HepG2 (cell line): ENCODE results near the gene TBC1D14. TPM values are rescaled to one million over a fixed set of nuclear protein-coding genes. Genes with fewer than 3 reads are reported as not detected.
A peak's percentile ranks its signal among the peaks of the same experiment; 100 is the strongest.

Source experiments
- REPIN1 ChIP-seq: sonication (generic); formaldehyde crosslinking; IDR thresholded peaks from 2 replicates; pipeline ENCODE4 v1.8.0; 2022; ENCODE audit warnings: missing genetic modification reagents, low read depth, mild to moderate bottlenecking, borderline replicate concordance
- RFXANK ChIP-seq: IDR thresholded peaks from 2 replicates; pipeline ENCODE4 v1.6.1; 2016
- SOX5 ChIP-seq: IDR thresholded peaks from 2 replicates; pipeline ENCODE4 v1.6.1; 2016; ENCODE audit warnings: borderline replicate concordance
- ZNF619 ChIP-seq: sonication (generic); formaldehyde crosslinking; IDR thresholded peaks from 2 replicates; pipeline ENCODE4 v1.4.0; 2020; ENCODE audit warnings: mild to moderate bottlenecking, missing genetic modification reagents
- ZNF850 ChIP-seq: sonication (generic); formaldehyde crosslinking; conservative IDR thresholded peaks from 2 replicates; pipeline ENCODE4 v1.9.0; 2021; ENCODE audit warnings: mild to moderate bottlenecking, missing genetic modification reagents
- polyA plus RNA-seq, 8 experiments: library from polyadenylated mRNA; depleted of rRNA in 3 of 8; stranded (reverse) in 7 of 8; unstranded in 1 of 8; fragments of >200 nt; fragmentation: Illumina TruSeq in 4 of 8; extraction: Trizol in 4 of 8; gene quantifications; 2 replicates each; pipeline versions ENCODE4 v1.2.1 to v1.2.3, GENCODE V29; 2011 to 2016; ENCODE audit warnings: low read depth in 4 of 8, missing spikeins in 1 of 8, mixed read lengths in 1 of 8; ENCODE audit not compliant: insufficient read depth in 1 of 8
- total RNA-seq, 5 experiments: library from RNA; depleted of rRNA; stranded (reverse); fragments of >200 nt; fragmentation: Illumina TruSeq; extraction: Trizol; gene quantifications; 2 replicates each; pipeline ENCODE4 v1.2.3, GENCODE V29; 2016; ENCODE audit warnings: low read depth in 1 of 5
- TF ChIP-seq, protein P1 (sequence below): sonication (generic); formaldehyde crosslinking; IDR thresholded peaks from 2 replicates; pipeline ENCODE4 v1.4.0; 2020; ENCODE audit warnings: missing genetic modification reagents
- TF ChIP-seq, protein P2 (sequence below): sonication (generic); formaldehyde crosslinking; IDR thresholded peaks from 2 replicates; pipeline ENCODE4 v1.5.0; 2020; ENCODE audit warnings: mild to moderate bottlenecking, missing genetic modification reagents, borderline replicate concordance
- TF ChIP-seq, protein P3 (sequence below): sonication (generic); formaldehyde crosslinking; IDR thresholded peaks from 2 replicates; pipeline ENCODE4 v1.8.0; 2022; ENCODE audit warnings: mild to moderate bottlenecking, missing genetic modification reagents; ENCODE audit not compliant: insufficient replicate concordance
- TF ChIP-seq, protein P4 (sequence below): sonication (generic); formaldehyde crosslinking; IDR thresholded peaks from 2 replicates; pipeline ENCODE4 v1.4.0; 2020; ENCODE audit warnings: mild to moderate bottlenecking, missing genetic modification reagents
- TF ChIP-seq, protein P5 (sequence below): sonication (generic); formaldehyde crosslinking; IDR thresholded peaks from 2 replicates; pipeline ENCODE4 v1.9.0; 2021; ENCODE audit warnings: missing genetic modification reagents, borderline replicate concordance

TBC1D14 gene
- total and polyA plus RNA-seq, 2 of the 13 experiments (the other 11 are each of a cell fraction or from before 2014, with no cell fraction given): 29.5 to 46.5 TPM

DNA sequence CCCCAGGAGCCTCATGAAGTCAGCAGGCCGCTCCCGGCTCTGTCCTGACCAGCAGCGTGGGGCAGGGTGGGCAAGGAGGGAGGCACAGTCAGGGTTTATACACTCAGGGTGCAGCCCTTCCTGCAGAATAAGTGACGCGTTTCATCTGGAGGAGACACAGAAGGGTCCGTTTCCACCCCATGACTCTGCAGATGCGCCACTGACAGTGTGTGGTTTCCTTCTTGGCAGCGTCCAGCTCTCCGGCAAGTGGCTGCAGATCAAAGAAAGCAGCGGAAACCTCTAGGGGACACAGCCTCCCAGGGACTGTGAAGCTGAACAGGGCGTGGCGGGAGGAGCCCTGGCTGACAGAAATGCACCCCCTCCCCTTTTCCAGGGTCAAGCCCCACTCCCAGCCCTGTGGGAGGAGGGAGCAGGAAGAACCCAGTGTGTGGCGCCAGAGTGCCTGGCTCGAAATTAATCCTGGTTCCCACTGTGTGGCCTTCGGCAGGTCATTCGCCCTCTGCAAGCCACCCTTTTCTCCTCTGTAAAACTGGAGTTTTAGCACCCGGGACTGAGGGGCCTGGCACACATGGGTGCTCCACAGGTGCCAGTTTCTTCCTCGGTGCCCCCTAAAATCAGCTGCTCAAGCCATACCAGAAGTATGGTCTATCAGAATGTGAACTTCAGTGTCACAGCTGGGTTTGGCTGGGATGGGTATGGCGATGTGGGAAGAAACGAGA is 17.3 kb upstream of the TBC1D14 start (continued):
- TF ChIP-seq, protein P1, sequence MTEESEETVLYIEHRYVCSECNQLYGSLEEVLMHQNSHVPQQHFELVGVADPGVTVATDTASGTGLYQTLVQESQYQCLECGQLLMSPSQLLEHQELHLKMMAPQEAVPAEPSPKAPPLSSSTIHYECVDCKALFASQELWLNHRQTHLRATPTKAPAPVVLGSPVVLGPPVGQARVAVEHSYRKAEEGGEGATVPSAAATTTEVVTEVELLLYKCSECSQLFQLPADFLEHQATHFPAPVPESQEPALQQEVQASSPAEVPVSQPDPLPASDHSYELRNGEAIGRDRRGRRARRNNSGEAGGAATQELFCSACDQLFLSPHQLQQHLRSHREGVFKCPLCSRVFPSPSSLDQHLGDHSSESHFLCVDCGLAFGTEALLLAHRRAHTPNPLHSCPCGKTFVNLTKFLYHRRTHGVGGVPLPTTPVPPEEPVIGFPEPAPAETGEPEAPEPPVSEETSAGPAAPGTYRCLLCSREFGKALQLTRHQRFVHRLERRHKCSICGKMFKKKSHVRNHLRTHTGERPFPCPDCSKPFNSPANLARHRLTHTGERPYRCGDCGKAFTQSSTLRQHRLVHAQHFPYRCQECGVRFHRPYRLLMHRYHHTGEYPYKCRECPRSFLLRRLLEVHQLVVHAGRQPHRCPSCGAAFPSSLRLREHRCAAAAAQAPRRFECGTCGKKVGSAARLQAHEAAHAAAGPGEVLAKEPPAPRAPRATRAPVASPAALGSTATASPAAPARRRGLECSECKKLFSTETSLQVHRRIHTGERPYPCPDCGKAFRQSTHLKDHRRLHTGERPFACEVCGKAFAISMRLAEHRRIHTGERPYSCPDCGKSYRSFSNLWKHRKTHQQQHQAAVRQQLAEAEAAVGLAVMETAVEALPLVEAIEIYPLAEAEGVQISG (CRISPR knock-in tag): peak; percentile 75
- TF ChIP-seq ZNF850 (CRISPR knock-in tag): no peak
- peak; percentile 84 for TF ChIP-seq SOX5
- peak; percentile 54 for TF ChIP-seq REPIN1 (CRISPR knock-in tag)
- TF ChIP-seq, protein P2, sequence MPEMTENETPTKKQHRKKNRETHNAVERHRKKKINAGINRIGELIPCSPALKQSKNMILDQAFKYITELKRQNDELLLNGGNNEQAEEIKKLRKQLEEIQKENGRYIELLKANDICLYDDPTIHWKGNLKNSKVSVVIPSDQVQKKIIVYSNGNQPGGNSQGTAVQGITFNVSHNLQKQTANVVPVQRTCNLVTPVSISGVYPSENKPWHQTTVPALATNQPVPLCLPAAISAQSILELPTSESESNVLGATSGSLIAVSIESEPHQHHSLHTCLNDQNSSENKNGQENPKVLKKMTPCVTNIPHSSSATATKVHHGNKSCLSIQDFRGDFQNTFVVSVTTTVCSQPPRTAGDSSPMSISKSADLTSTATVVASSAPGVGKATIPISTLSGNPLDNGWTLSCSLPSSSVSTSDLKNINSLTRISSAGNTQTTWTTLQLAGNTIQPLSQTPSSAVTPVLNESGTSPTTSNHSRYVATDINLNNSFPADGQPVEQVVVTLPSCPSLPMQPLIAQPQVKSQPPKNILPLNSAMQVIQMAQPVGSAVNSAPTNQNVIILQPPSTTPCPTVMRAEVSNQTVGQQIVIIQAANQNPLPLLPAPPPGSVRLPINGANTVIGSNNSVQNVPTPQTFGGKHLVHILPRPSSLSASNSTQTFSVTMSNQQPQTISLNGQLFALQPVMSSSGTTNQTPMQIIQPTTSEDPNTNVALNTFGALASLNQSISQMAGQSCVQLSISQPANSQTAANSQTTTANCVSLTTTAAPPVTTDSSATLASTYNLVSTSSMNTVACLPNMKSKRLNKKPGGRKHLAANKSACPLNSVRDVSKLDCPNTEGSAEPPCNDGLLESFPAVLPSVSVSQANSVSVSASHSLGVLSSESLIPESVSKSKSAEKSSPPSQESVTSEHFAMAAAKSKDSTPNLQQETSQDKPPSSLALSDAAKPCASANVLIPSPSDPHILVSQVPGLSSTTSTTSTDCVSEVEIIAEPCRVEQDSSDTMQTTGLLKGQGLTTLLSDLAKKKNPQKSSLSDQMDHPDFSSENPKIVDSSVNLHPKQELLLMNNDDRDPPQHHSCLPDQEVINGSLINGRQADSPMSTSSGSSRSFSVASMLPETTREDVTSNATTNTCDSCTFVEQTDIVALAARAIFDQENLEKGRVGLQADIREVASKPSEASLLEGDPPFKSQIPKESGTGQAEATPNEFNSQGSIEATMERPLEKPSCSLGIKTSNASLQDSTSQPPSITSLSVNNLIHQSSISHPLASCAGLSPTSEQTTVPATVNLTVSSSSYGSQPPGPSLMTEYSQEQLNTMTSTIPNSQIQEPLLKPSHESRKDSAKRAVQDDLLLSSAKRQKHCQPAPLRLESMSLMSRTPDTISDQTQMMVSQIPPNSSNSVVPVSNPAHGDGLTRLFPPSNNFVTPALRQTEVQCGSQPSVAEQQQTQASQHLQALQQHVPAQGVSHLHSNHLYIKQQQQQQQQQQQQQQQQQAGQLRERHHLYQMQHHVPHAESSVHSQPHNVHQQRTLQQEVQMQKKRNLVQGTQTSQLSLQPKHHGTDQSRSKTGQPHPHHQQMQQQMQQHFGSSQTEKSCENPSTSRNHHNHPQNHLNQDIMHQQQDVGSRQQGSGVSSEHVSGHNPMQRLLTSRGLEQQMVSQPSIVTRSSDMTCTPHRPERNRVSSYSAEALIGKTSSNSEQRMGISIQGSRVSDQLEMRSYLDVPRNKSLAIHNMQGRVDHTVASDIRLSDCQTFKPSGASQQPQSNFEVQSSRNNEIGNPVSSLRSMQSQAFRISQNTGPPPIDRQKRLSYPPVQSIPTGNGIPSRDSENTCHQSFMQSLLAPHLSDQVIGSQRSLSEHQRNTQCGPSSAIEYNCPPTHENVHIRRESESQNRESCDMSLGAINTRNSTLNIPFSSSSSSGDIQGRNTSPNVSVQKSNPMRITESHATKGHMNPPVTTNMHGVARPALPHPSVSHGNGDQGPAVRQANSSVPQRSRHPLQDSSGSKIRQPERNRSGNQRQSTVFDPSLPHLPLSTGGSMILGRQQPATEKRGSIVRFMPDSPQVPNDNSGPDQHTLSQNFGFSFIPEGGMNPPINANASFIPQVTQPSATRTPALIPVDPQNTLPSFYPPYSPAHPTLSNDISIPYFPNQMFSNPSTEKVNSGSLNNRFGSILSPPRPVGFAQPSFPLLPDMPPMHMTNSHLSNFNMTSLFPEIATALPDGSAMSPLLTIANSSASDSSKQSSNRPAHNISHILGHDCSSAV (CRISPR knock-in tag): no peak
- TF ChIP-seq, protein P3, sequence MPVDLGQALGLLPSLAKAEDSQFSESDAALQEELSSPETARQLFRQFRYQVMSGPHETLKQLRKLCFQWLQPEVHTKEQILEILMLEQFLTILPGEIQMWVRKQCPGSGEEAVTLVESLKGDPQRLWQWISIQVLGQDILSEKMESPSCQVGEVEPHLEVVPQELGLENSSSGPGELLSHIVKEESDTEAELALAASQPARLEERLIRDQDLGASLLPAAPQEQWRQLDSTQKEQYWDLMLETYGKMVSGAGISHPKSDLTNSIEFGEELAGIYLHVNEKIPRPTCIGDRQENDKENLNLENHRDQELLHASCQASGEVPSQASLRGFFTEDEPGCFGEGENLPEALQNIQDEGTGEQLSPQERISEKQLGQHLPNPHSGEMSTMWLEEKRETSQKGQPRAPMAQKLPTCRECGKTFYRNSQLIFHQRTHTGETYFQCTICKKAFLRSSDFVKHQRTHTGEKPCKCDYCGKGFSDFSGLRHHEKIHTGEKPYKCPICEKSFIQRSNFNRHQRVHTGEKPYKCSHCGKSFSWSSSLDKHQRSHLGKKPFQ (CRISPR knock-in tag): peak; percentile 9
- TF ChIP-seq ZNF619: no peak
- TF ChIP-seq, protein P4, sequence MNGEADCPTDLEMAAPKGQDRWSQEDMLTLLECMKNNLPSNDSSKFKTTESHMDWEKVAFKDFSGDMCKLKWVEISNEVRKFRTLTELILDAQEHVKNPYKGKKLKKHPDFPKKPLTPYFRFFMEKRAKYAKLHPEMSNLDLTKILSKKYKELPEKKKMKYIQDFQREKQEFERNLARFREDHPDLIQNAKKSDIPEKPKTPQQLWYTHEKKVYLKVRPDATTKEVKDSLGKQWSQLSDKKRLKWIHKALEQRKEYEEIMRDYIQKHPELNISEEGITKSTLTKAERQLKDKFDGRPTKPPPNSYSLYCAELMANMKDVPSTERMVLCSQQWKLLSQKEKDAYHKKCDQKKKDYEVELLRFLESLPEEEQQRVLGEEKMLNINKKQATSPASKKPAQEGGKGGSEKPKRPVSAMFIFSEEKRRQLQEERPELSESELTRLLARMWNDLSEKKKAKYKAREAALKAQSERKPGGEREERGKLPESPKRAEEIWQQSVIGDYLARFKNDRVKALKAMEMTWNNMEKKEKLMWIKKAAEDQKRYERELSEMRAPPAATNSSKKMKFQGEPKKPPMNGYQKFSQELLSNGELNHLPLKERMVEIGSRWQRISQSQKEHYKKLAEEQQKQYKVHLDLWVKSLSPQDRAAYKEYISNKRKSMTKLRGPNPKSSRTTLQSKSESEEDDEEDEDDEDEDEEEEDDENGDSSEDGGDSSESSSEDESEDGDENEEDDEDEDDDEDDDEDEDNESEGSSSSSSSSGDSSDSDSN (CRISPR knock-in tag): peak; percentile 62; the same call in 1 of the 2 replicates
- TF ChIP-seq, protein P5, sequence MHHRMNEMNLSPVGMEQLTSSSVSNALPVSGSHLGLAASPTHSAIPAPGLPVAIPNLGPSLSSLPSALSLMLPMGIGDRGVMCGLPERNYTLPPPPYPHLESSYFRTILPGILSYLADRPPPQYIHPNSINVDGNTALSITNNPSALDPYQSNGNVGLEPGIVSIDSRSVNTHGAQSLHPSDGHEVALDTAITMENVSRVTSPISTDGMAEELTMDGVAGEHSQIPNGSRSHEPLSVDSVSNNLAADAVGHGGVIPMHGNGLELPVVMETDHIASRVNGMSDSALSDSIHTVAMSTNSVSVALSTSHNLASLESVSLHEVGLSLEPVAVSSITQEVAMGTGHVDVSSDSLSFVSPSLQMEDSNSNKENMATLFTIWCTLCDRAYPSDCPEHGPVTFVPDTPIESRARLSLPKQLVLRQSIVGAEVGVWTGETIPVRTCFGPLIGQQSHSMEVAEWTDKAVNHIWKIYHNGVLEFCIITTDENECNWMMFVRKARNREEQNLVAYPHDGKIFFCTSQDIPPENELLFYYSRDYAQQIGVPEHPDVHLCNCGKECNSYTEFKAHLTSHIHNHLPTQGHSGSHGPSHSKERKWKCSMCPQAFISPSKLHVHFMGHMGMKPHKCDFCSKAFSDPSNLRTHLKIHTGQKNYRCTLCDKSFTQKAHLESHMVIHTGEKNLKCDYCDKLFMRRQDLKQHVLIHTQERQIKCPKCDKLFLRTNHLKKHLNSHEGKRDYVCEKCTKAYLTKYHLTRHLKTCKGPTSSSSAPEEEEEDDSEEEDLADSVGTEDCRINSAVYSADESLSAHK (CRISPR knock-in tag): no peak
- no peak for TF ChIP-seq RFXANK (CRISPR knock-in tag)
